Measurements from ENCODE around the gene IL1R2. TPM values are rescaled to one million over a fixed set of nuclear protein-coding genes. Genes with fewer than 3 reads are reported as not detected.

The IL1R2 gene
- total and polyA plus RNA-seq, 2 of the 13 experiments (the other 11 are each of a cell fraction or from before 2014, with no cell fraction given) = 3.6 to 7.3 TPM

GRCh38 chr2:101986376-101986775 is 5.4 kb upstream of the IL1R2 start (continued):
- TF ChIP-seq ZNF687 (CRISPR knock-in tag; IDR thresholded peaks at IDR 0.05) (peak; percentile 44), SSRP1 (CRISPR knock-in tag; IDR thresholded peaks at IDR 0.05) (peak; percentile 92)

GRCh38 chr2:101986804-101987740 is 4.7 kb upstream of the IL1R2 start:
- 8% methylated on average over 9 of the region's 9 CpGs for WGBS (ENCODE audit: low lambda C conversion rate)
- ChIA-PET POLR2A (interaction anchor here (3.0 to 5.0 kb wide), 2 partner anchors 12 to 25 kb away, joined by 27 to 58 read pairs; no protein-coding TSS in a partner anchor), CTCF (ENCODE audit: low intra/inter-chr PET ratio, low total read pairs) (no interaction called here)
- Histone ChIP-seq H3K27me3 (ENCODE audit: control insufficient read depth in 1 of 2, insufficient read depth in 2 of 2, low read length in 2 of 2) (peaks cover 0 to 28% of the 10 kb centered on the region in 2 experiments; a peak in 3 of 5 replicates), H3K27ac (ENCODE audit: extremely low read length, insufficient read depth, low read length) (no peak overlapping the region), H3K4me3 (replicated peaks in 1 of 3; ENCODE audit: insufficient read depth in 1 of 3, low read depth in 2 of 3, low read length in 3 of 3) (peak overlapping the region in 2 of 3 experiments; percentile 25 to 39; a peak in 4 of 6 replicates), H4K20me1 (ENCODE audit: insufficient read depth, low read length) (no peaks in the 10 kb centered on the region), H3K79me2 (ENCODE audit: insufficient read depth, low read length) (no peaks in the 10 kb centered on the region), H3K4me2 (ENCODE audit: low read depth, low read length) (peak overlapping the region; percentile 76), H3K4me1 (ENCODE audit: insufficient read depth, low read length) (peaks cover 53% of the 10 kb centered on the region), H3K9me3 (ENCODE audit: low read length) (no peaks in the 10 kb centered on the region), H3K36me3 (replicated peaks in 1 of 2; ENCODE audit: control insufficient read depth in 1 of 2, insufficient read depth in 2 of 2, low read length in 2 of 2) (no peaks in the 10 kb centered on the region), H3K9ac (ENCODE audit: insufficient read depth, low read depth, low read length) (no peak overlapping the region), H2AFZ (ENCODE audit: low read length) (no peak overlapping the region)
- in situ Hi-C loops (cut with HindIII; ENCODE audit: extremely low pct_ligation_motif_present, low pct_unique_long_range_greater_than_20kb) = no loop called here
- intact Hi-C loops (cut with micrococcal nuclease; ENCODE audit: unreplicated experiment) = loop anchor here (2.0 to 10.0 kb wide), 3 partner anchors 52 to 102 kb away; no protein-coding TSS in a partner anchor
- ATAC-seq (peak; percentile 49), DNase-seq (ENCODE audit: low spot score) (peak; percentile 89), FAIRE-seq (peak; percentile 63)
- BruUV-seq (replicated peaks) = TSS peak; percentile 86
- TF ChIP-seq ZNF605 (CRISPR knock-in tag; IDR thresholded peaks at IDR 0.05) (peak; percentile 71; the same call in 1 of the 2 replicates), SIN3A (IDR thresholded peaks at IDR 0.05; ENCODE audit: borderline replicate concordance, low read depth, low read length) (no peak), NONO (IDR thresholded peaks at IDR 0.05) (no peak), NONO (CRISPR knock-in tag; conservative IDR thresholded peaks at IDR 0.05) (0 out of 2 replicates have a peak, but pooled peaks have one; percentile 11), IRF9 (CRISPR knock-in tag; IDR thresholded peaks at IDR 0.05; ENCODE audit: borderline replicate concordance) (no peak), PBX2 (CRISPR knock-in tag; IDR thresholded peaks at IDR 0.05) (no peak), ZBTB43 (CRISPR knock-in tag; conservative IDR thresholded peaks at IDR 0.05) (0 out of 2 replicates have a peak, but pooled peaks have one; percentile 9), DPF2 (CRISPR knock-in tag; IDR thresholded peaks at IDR 0.05; ENCODE audit: borderline replicate concordance, low read depth) (0 out of 2 replicates have a peak, but pooled peaks have one; percentile 19), ZNF121 (CRISPR knock-in tag; IDR thresholded peaks at IDR 0.05) (peak; percentile 98), ZEB1 (IDR thresholded peaks at IDR 0.05; ENCODE audit: insufficient replicate concordance, low read depth) (peak; percentile 3), PHF21A (CRISPR knock-in tag; IDR thresholded peaks at IDR 0.05) (0 out of 2 replicates have a peak, but pooled peaks have one; percentile 32)
